HL-60 (cell line): ENCODE measurements around the gene ZNF638.

ENCODE experiments used
- CTCF ChIP-seq: IDR thresholded peaks from one replicate; pipeline ENCODE4 v1.5.1; 2011; ENCODE audit warnings: low read length, control low read depth, inconsistent platforms; ENCODE audit not compliant: insufficient read depth
- GABPA ChIP-seq: IDR thresholded peaks from 2 replicates; pipeline ENCODE4 v1.6.1; 2012; ENCODE audit warnings: low read depth
- POLR2AphosphoS5 ChIP-seq: IDR thresholded peaks from 2 replicates; pipeline ENCODE4 v1.6.1; 2012; ENCODE audit warnings: low read depth

GRCh38 chr2:71299507-71299906, 32.1 kb upstream of the ZNF638 start:
- TF ChIP-seq POLR2AphosphoS5 (no peak), CTCF (peak; percentile 40), GABPA (no peak)
